Type B pancreatic cell (in vitro differentiated cells): Measurements from ENCODE around the gene ZNF341. TPM values are rescaled to one million over a fixed set of nuclear protein-coding genes. Genes with fewer than 3 reads are reported as not detected.
A peak's percentile ranks its signal among the peaks of the same experiment; 100 is the strongest.

Source experiments
- DNase-seq: peaks from one replicate; pipeline ENCODE4 v3.0.0; 2021; ENCODE audit warnings: mixed read lengths; ENCODE audit not compliant: unreplicated experiment; ENCODE audit errors: extremely low spot score
- H3K27ac Mint-ChIP-seq: 2 replicates; pipeline ENCODE4 v1.8.0; 2021; ENCODE audit warnings: mild to moderate bottlenecking, mixed read lengths
- H3K27me3 Mint-ChIP-seq: 2 replicates; pipeline ENCODE4 v1.8.0; 2021; ENCODE audit warnings: mixed read lengths
- H3K36me3 Mint-ChIP-seq: 2 replicates; pipeline ENCODE4 v1.8.0; 2021; ENCODE audit warnings: mixed read lengths
- H3K4me1 Mint-ChIP-seq: one replicate; pipeline ENCODE4 v1.8.0; 2021; ENCODE audit warnings: mixed read lengths; ENCODE audit not compliant: unreplicated experiment
- H3K4me3 Mint-ChIP-seq: 2 replicates; pipeline ENCODE4 v1.8.0; 2021; ENCODE audit warnings: mild to moderate bottlenecking, mixed read lengths
- H3K9me3 Mint-ChIP-seq: 2 replicates; pipeline ENCODE4 v1.8.0; 2021; ENCODE audit warnings: mixed read lengths
- total RNA-seq: library from RNA; stranded (reverse); gene quantifications from 2 replicates; pipeline ENCODE4 v1.2.1, GENCODE V29; 2021; ENCODE audit warnings: low replicate concordance
- TF ChIP-seq, protein P1 (sequence below): fragments of 200-600 bp; sonication (generic); conservative IDR thresholded peaks from 2 replicates; pipeline ENCODE4 v1.5.0; 2021; ENCODE audit warnings: antibody characterized with exemption, mild to moderate bottlenecking

ZNF341 gene
- total RNA-seq, 1 donor from 2014 or later = 4.6 TPM

DNA sequence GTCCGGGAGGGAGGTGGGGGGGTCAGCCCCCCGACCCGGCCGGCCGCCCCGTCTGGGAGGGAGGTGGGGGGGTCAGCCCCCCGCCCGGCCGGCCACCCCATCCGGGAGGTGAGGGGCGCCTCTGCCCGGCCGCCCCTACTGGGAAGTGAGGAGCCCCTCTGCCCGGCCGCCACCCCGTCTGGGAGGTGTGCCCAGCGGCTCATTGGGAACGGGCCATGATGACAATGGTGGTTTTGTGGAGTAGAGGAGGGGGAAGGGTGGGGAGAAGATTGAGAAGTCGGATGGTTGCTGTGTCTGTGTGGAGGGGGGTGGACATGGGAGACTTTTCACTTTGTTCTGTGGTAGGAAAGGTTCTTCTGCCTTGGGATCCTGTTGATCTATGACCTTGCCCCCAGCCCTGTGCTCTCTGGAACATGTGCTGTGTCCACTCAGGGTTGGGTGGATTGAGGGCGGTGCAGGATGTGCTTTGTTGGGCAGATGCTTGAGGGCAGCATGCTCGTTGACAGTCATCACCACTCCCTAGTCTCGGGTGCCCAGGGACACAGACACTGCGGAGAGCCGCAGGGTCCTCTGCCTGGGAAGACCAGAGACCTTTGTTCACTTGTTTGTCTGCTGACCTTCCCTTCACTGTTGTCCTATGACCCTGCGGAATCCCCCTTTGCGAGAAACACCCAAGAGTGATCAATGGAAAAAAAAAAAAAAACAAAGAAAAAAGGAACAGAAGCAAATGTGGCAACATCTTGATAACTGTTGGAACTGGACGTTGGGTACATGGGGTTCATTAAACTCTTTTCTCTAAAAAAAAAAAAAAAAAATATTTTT, 30.0 kb upstream of the ZNF341 start:
- no peak for DNase-seq
- Mint-ChIP-seq H3K36me3 (no peaks in the 10 kb centered on the region), H3K9me3 (no peaks in the 10 kb centered on the region), H3K27ac (no peak overlapping the region), H3K4me1 (peaks cover 4% of the 10 kb centered on the region), H3K4me3 (no peak overlapping the region), H3K27me3 (no peaks in the 10 kb centered on the region)
- TF ChIP-seq, protein P1, sequence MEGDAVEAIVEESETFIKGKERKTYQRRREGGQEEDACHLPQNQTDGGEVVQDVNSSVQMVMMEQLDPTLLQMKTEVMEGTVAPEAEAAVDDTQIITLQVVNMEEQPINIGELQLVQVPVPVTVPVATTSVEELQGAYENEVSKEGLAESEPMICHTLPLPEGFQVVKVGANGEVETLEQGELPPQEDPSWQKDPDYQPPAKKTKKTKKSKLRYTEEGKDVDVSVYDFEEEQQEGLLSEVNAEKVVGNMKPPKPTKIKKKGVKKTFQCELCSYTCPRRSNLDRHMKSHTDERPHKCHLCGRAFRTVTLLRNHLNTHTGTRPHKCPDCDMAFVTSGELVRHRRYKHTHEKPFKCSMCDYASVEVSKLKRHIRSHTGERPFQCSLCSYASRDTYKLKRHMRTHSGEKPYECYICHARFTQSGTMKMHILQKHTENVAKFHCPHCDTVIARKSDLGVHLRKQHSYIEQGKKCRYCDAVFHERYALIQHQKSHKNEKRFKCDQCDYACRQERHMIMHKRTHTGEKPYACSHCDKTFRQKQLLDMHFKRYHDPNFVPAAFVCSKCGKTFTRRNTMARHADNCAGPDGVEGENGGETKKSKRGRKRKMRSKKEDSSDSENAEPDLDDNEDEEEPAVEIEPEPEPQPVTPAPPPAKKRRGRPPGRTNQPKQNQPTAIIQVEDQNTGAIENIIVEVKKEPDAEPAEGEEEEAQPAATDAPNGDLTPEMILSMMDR = no peak

DNA sequence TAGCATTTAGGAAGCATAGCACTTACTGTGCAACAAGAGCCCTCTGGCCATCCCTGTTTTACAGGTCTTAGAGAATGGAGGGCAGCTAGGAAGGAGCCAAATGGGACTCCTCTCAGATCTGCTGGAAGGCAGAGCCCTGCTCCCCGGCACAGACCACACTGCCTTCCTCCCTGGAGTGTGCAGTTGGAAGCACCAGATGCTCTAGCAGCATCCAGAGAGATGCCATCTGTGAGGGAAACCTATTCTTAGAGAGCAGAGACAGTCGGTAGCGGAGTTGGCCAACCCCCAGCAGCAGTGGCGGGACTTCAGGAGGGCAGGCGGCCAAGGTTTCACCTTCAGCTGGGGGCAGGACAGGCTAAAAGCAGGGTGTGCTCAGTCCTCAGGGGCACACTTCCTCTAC, 28.9 kb upstream of the ZNF341 start:
- Mint-ChIP-seq H3K9me3 (no peaks in the 10 kb centered on the region), H3K4me3 (no peak overlapping the region), H3K27ac (no peak overlapping the region)

DNA sequence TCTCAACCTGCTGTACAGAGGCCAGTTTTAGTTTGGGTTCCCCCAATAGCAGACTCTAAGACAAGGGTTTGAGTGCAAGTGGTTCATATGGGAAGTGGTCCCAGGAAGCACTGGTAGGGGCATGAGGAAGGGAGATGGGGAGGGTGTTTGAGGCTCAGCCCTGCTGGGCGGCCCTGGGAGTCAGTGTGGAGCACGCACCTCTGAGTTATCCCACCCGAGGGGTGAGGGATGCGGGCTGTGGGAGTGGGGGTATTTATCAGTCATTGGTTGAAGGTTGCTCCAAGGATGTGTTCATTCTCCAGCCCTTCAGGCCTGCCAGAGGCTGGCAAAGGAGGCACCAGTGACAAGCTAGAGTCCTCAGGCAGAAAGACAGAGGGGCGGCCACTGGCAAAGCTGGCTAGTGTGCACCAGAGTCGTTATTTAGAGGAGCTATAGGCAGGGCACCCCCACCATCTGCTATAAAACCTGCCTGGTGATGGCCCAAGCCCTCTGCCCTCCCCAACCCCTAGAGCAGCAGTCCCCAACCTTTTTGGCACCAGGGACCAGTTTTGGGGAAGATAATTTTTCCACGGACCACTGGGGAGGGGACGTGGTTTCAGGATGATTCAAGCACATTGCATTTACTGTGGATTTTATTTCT, 28.2 kb upstream of the ZNF341 start:
- no peaks in the 10 kb centered on the region for H3K4me1 Mint-ChIP-seq
- no peak for DNase-seq
- H3K4me3 Mint-ChIP-seq = no peak overlapping the region
- no peaks in the 10 kb centered on the region for H3K36me3 Mint-ChIP-seq
- no peaks in the 10 kb centered on the region for H3K27me3 Mint-ChIP-seq
- no peaks in the 10 kb centered on the region for H3K9me3 Mint-ChIP-seq
- peak overlapping the region; percentile 49 for H3K27ac Mint-ChIP-seq
- TF ChIP-seq, protein P1 = no peak

More for the DNA sequence above, 28.9 kb upstream of the ZNF341 start:
- Mint-ChIP-seq H3K36me3 (no peaks in the 10 kb centered on the region), H3K27me3 (no peaks in the 10 kb centered on the region), H3K4me1 (no peaks in the 10 kb centered on the region)
- DNase-seq = no peak
- TF ChIP-seq, protein P1 = no peak

DNA sequence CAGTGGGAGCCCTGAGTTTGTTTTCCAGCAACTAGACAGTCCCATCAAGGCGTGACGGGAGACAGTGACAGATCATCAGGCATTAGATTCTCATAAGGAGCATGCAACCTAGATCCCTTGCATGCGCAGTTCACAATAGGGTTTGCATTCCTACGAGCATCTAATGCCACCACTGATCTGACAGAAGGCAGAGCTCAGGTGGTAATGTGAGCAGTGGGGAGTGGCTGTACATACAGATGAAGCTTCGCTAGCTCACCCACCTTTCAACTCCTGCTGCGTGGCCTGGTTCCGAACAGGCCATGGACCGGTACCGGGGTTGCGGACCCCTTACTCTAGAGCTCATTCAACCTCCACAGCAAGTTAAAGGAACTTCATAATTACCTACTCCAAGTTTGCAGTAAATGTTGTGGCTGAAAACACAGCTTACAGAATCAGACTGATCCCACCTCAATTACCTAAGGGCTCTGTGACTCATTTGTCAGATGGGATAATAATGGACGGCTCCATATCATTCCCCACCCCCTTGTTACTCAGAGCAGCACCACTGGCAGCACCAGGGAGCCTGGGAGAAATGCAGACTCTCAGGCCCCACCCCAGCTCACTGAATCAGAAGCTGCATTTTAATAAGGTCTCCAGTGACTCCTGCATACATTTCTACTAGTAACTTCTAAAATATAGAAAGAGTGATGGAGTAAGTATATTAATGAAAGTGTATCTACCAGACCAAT, 27.4 kb upstream of the ZNF341 start:
- TF ChIP-seq, protein P1 = no peak
- Mint-ChIP-seq H3K27me3 (no peaks in the 10 kb centered on the region), H3K36me3 (no peaks in the 10 kb centered on the region), H3K27ac (no peak overlapping the region), H3K4me1 (no peaks in the 10 kb centered on the region), H3K4me3 (no peak overlapping the region), H3K9me3 (no peaks in the 10 kb centered on the region)
- DNase-seq = no peak

DNA sequence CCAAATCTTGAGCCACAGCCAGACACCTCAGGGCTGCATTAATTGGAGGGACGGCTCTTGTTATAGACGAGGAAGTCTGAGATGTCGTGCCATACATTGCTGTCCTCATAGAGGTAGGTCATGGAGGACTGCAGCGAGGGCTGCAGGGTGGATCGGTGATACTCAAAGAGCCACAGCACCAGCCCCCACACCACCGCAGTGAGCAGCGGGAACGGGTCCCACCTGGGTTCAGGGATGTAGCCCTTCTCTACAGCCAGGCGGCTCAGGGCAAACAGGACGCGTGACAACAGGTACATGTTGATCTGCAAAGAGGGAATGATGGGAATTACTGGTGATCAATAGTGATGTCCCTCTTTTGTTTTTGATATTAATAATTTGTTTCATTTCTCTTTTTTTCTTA, 24.1 kb upstream of the ZNF341 start:
- H3K4me1 Mint-ChIP-seq = peaks cover 6% of the 10 kb centered on the region
- H3K4me3 Mint-ChIP-seq = no peak overlapping the region
- no peaks in the 10 kb centered on the region for H3K27me3 Mint-ChIP-seq
- H3K36me3 Mint-ChIP-seq = no peaks in the 10 kb centered on the region
- no peak overlapping the region for H3K27ac Mint-ChIP-seq
- no peaks in the 10 kb centered on the region for H3K9me3 Mint-ChIP-seq
- no peak for DNase-seq
- TF ChIP-seq, protein P1 = no peak
